HG03460 (cell line): ENCODE data around the gene HJV.

Source experiments
- ATAC-seq: cut with Tn5 transposase; IDR thresholded peaks from one replicate; pipeline ENCODE4 v1.9.1; 2021; ENCODE audit not compliant: unreplicated experiment

Gene HJV

DNA sequence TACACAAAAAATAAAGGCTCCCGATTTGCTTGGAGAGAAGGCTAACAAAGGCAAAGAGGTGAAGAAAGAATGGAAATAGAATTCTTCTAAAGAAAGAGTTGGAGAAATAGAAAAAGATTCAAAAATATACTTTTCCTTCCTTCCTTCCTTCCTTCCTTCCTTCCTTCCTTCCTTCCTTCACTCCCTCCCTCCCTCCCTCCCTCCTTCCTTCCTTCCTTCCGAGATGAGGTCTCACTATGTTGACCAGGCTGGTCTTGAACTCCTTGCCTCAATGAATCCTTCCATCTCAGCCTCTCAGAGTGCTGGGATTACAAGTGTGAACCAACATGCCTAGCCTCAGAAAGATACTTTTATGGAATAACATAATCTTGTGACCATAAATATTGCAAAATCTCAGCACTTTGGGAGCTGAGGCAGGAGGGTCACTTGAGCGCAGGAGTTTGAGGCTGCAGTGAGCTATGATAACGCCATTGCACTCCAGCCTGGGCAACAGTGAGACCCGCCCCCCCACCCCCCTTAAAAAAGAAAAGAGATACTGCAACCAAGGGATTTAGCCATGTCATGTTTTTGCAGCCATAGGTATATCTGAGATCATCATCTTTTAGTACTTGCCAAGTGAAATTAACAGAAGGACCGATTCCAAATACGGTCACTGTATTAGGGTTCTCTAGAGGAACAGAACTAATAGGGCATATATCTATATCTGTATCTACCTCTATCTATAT is 1.0 kb upstream of the HJV start:
- no peak for ATAC-seq

DNA sequence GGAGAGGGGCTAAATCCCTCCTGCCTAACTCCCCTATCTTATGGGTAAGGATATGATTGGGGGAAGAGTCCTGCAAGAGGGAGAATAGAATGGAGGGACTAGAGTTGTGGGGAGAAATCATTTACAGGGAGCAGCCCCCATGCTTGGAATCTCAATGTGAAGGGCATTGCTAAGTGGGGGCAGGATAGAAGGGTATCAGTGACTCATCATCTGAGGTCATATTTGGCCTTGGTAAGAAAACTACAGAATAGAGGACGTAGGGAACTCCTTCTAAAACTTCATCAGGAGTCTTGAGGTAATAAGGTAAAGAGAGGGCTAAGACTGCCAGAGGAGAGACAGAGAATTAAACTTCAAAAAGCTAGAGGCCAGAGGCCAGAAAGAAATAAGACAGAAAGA is 487 bp downstream of the HJV start:
- no peak for ATAC-seq

DNA sequence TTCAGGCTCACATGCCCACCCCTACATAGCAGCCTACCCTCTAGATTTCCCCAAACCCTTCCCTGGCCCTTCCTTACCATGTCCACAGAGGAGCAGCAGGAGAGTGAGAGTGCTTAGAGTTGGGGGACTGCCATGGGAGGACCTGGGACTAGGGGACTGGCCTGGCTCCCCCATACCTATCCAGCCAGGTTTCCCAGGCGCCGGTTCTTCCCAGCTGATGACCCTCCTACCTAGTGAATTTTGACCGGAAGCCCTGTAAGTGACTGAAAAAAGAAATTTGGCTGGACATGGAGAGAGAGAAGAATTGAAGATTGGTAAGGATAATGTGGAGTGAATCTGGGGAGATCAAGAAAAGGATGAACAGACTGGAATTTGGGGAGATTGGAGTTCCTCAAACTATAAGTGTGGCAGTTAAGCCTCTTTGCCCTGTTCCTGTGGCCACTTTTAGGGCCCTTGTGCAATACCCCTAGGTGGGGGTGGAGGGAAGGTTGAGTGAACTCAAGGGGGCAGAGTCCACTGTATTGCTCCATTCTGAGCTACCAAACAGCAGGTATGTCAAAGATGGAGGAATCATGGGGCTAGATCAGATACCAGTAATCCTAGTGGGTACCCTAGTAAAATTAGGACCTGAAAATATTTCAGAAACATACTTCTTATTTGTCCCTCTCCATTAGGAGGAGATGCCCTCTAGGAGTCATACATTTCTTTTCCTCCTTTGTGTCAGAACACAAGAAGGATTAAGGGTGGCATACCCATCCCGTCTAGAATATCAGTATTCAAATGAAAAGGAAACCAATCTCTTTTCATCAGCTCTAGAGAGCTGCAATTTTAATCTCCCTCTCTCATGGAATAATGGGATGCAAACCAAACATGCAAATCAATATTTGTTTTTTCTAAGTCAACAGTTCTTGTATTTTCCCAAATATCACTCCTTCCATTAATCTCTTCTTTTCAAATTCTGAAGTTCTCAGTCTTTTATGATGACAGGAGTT is 1.2 kb downstream of the HJV start:
- ATAC-seq, result no peak

GRCh38 chr1:146019231-146020057 is 2.1 kb downstream of the HJV start:
- ATAC-seq, result no peak

DNA sequence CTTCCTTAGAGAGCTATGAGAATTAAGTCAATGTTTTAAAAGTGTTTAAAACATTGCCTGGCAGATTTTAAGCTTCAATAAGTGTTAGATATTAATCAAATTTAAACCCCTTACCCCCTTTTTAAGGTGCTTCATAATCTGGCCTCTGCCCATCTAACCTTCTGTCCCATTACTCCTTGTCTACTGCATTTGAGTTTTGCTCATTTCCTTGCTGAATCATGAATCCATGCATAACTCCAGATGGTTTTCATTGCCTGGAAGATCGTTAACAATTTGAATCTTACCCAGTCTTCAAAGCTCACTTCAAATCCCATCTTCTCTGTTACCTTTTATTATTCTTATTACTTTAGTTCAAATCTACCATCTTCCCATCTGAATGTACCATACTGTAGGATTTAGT is 4.6 kb downstream of the HJV start:
- ATAC-seq, result no peak

GRCh38 chr1:146013559-146013922 is 8.0 kb downstream of the HJV start:
- no peak for ATAC-seq

DNA sequence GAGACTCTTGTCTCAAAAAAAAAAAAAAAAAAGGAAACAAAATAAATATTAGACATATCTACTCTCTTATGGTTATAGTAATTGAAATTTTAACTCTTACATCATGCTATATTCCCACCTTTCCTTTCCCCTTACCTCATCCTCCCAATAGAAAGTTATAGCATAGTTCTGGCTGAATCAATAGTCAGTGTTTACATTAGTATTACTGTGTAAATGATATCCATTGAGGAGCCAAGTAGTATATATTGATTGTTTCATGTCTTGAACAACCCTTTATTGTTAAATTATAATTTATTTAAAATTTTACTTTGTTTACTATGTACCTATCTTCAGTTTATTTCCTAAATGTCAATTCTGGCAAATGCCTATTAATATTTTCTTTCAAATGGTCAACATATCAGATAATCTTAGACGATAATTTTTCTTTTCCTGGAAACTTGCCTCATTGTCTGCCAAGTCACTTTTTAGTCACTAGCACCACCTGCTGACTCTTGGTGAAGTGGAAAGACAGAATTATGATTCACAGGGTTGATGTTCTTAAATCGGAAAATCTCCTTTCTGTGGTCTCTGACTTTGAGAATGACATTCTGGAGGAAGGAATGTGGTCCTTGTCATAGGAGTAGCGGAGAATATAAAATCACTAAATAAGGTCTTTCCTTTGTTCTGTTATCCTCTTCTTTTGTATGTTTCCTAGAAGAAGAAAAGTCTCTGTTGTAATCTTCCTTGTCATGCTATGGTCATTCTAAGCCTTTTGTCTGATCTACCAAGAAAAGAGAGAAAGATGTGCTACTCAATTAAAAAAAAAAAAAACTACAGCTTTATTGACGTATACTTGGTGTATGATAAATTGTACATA is 8.6 kb downstream of the HJV start:
- no peak for ATAC-seq

DNA sequence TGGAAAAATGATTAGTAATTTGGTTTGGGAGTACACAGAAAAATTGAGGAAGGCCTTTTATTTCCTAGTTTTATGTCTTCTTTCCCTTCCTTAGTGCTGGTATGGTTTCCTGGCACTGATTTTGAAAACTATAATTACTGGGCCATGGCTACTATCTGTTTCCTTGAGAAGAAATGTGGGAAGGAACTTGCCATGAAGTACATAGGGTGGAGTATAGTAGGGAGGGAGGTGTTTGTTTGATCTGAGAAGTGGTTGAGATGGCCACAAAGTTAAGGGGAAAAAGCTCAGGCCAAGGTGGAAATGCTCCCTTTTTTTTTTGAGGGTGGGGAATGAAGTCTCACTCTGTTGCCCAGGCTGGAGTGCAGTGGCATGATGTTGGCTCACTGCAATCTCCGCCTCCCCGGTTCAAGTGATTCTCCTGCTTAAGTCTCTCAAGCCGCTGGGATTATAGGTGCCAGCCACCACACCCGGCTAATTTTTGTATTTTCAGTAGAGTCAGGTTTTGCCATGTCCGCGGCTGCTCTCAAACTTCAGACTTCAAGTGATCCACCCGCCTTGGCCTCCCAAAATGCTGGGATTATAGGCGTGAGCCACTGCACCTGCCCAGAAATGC is 11.3 kb downstream of the HJV start:
- ATAC-seq, result no peak

DNA sequence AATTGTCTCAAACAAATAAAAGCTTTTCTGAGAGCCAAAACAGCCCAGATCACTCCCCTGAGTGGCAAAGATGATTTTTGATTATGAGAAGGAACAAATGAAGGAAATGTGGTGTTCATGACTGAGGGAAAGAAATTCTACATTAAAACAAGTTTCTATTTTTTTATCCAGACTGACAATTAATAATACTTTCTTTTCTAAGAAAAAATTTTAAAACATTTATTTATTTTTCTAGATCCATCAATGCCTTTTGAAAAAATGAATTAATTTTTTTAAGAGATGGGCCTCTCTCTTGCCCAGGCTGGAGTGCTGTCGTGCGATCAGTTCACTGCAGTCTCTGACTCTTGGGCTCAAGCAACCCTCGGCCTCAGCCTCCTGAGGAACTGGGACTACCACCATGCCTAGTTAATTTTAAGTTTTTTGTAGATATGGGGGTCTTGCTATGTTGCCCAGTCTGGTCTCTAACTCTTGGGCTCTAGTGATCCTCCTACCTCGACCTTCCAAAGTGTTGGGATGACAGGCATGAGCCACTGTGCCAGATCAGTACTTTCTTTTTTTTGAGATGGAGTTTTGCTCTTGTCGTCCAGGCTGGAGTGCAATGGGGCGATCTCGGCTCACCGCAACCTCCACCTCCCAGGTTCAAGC is 13.9 kb downstream of the HJV start:
- ATAC-seq, result no peak

DNA sequence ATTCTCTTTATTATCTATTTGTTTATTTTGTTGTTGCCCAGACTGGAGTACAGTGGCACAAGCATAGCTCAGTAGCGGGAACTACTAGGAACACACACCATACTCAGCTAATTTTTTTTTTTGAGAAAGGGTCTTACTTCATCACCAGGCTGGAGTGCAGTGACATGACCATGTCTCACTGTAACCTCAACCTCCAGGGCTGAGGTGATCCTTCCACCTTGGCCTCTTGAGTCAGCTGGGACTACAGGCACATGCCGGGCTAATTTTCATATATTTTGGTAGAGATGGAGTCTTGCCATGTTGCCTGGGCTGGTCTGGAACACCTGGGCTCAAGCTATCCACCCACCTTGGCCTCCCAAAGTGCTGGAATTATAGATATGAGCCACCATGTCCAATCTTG is 19.8 kb downstream of the HJV start:
- ATAC-seq, result no peak

- no peak for ATAC-seq
Observed at GRCh38 chr1:145999321-146000024, 22.1 kb downstream of the HJV start.

DNA sequence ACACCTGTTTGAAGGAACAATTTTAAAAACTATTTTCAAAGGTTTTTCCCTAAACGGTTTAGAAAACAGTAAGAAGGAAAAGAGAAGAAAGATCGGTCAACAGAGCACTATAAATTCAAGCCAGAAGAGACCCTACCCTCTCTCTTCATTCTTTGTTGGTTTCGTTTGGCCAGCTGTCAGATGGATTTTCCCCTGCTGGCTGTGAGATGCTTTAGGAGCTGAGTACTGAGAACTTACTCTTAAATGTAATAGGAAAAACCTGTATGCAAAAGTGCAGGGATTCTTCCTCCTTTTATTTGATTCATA is 23.9 kb downstream of the HJV start:
- ATAC-seq, result no peak

- peak; percentile 31 for ATAC-seq
Observed at GRCh38 chr1:145997016-145997717, 24.4 kb downstream of the HJV start.

DNA sequence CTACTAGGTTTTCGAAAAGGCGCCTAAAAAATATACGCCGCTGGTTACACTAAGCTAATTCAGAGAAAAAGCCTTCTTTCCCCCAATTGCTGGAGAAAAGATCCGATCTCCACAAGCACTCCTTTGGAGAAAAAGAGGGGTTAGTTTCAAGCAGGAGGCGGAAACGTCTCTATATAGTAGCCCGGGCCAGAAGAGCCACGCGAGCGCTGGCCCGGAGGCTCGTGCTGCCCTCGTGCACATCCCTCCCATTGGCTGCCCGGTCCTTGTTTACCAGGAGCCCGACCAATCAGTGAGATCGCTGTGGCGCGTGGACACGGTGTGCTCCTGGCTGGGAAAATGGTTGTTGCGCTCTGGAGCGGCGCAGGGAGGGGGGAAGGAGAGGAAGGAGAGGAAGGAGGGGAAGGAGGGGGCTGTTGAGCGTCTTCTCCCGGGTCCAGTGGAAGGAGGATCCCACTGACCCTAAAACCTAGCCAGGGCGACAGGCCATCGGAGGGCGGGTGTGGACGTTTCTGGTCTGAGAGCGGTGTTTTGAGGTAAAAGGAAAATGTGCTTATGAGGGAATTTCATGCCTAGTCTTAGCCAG is 25.0 kb downstream of the HJV start, which contains the start of gene TXNIP:
TSS of gene TXNIP (minus strand) at position 147 of the 583 bp plus-strand sequence. CDS start 313 bp downstream, outside the sequence.
- peak; percentile 86 for ATAC-seq

DNA sequence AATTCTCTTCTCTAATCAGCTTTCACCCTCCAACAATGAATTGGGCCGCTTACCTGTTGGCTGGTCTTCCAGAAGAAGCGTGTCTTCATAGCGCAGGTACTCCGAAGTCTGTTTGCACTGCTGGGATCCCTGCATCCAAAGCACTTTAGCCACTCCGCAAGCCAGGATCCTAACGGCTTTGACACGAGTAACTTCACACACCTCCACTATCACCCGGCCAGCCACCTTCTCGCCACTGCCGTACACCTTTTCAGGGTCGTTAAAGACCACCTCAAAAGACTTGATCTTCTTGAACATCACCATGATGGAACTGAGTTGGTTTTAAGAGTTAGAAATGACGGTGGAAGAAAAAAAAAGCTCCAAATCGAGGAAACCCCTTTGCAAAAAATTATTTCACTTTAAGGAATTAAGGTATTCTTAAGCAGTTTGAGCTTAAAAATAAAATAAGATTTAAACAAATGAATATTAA is 25.5 kb downstream of the HJV start:
- ATAC-seq, result no peak

- ATAC-seq, result no peak
Observed at GRCh38 chr1:145995148-145995881, 26.2 kb downstream of the HJV start.
